ENCODE measurements around the gene DGKI. TPM values are rescaled to one million over a fixed set of nuclear protein-coding genes. Genes with fewer than 3 reads are reported as not detected.

DGKI gene
- total and polyA plus RNA-seq, 2 donors (not counting 1 experiment from before 2014, with no cell fraction given), result not detected

DNA sequence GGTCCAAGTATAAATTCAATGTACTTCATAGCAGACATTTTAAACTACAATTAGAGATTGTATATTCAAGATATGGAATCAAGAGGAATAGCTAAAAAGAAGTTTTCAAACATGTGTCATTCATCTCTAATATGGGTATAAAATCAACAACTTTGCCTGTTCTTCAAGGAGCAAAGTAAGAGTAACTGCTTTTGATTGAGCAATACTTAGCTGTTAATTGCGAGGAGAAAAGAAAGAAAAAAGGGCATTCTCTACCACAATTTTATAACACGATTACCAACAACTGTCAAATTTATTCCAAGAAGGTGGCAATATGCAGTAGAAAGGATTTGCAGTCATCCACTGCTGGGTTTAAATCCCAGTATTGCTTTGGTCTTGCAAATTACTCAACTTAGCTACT lies 356.9 kb downstream of the DGKI start:
- Histone ChIP-seq H3K9ac (ENCODE audit: low read length) (no peak overlapping the region), H4K20me1 (ENCODE audit: control insufficient read depth, insufficient read depth, low read length, poor library complexity, severe bottlenecking) (no peaks in the 10 kb centered on the region), H3K36me3 (replicated peaks in 1 of 2; ENCODE audit: control extremely low read depth in 1 of 2, control insufficient read depth in 1 of 2, extremely low read depth in 1 of 2, insufficient read depth in 2 of 2, low read length in 1 of 2) (no peaks in the 10 kb centered on the region), H3K27ac (ENCODE audit: low read length in 2 of 2) (no peak overlapping the region), H2AFZ (ENCODE audit: insufficient read depth, low read depth, low read length, poor library complexity, severe bottlenecking) (no peak overlapping the region), H3K4me1 (ENCODE audit: control insufficient read depth in 2 of 2, insufficient read depth in 2 of 2, low read length in 2 of 2) (no peaks in the 10 kb centered on the region), H3K79me2 (ENCODE audit: control insufficient read depth, insufficient read depth, low read length) (no peaks in the 10 kb centered on the region), H3K9me3 (ENCODE audit: control extremely low read depth in 1 of 3, control insufficient read depth in 2 of 3, insufficient read depth in 1 of 3, low read length in 2 of 3) (peaks cover 0 to 10% (median 2%) of the 10 kb centered on the region in 3 donors), H3K27me3 (replicated peaks in 1 of 4; ENCODE audit: control extremely low read depth in 1 of 4, control insufficient read depth in 3 of 4, insufficient read depth in 4 of 4, low read length in 3 of 4) (no peaks in the 10 kb centered on the region), H3K4me3 (ENCODE audit: control extremely low read depth in 1 of 5, extremely low read depth in 1 of 5, insufficient read depth in 1 of 5, low read depth in 2 of 5, low read length in 4 of 5) (no peak overlapping the region), H3K4me2 (replicated peaks; ENCODE audit: low read depth, low read length, poor library complexity, severe bottlenecking) (no peak overlapping the region)
- DNase-seq (no peak), ATAC-seq (ENCODE audit: low read depth) (no peak)
- H3K4me1 Mint-ChIP-seq, result no peaks in the 10 kb centered on the region
- H3K9me3 Mint-ChIP-seq (ENCODE audit: insufficient read depth), result peaks cover 3% of the 10 kb centered on the region
- WGBS (ENCODE audit: insufficient coverage), result no CpG with 5 or more reads among the region's 2 CpGs
- H3K27ac Mint-ChIP-seq, result no peak overlapping the region
- no peak for TF ChIP-seq EZH2 (IDR thresholded peaks at IDR 0.05; ENCODE audit: borderline replicate concordance, insufficient read depth, low read depth, low read length, poor library complexity, severe bottlenecking)
- TF ChIP-seq, protein P1, sequence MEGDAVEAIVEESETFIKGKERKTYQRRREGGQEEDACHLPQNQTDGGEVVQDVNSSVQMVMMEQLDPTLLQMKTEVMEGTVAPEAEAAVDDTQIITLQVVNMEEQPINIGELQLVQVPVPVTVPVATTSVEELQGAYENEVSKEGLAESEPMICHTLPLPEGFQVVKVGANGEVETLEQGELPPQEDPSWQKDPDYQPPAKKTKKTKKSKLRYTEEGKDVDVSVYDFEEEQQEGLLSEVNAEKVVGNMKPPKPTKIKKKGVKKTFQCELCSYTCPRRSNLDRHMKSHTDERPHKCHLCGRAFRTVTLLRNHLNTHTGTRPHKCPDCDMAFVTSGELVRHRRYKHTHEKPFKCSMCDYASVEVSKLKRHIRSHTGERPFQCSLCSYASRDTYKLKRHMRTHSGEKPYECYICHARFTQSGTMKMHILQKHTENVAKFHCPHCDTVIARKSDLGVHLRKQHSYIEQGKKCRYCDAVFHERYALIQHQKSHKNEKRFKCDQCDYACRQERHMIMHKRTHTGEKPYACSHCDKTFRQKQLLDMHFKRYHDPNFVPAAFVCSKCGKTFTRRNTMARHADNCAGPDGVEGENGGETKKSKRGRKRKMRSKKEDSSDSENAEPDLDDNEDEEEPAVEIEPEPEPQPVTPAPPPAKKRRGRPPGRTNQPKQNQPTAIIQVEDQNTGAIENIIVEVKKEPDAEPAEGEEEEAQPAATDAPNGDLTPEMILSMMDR (IDR thresholded peaks at IDR 0.05), result no peak
- no peaks in the 10 kb centered on the region for H3K27me3 Mint-ChIP-seq
- ChIA-PET CTCF (interaction anchor here (1.2 kb wide), 1 partner anchor 35 kb away, joined by 3 read pairs; no protein-coding TSS in a partner anchor), POLR2A (no interaction called here)
- intact Hi-C loops (cut with micrococcal nuclease), result no loop called here
- H3K4me3 Mint-ChIP-seq, result no peak overlapping the region

- no peak overlapping the region for H2AFZ ChIP-seq (ENCODE audit: insufficient read depth, low read depth, low read length, poor library complexity, severe bottlenecking)
- intact Hi-C loops (cut with micrococcal nuclease), result no loop called here
- WGBS (ENCODE audit: insufficient coverage), result no CpG with 5 or more reads among the region's 1 CpG
These were observed 358.7 kb downstream of the DGKI start for GRCh38 chr7:137488038-137488437.

More at GRCh38 chr7:137488038-137488437, 358.7 kb downstream of the DGKI start:
- Mint-ChIP-seq H3K4me1 (no peaks in the 10 kb centered on the region), H3K27ac (no peak overlapping the region), H3K27me3 (no peaks in the 10 kb centered on the region), H3K9me3 (ENCODE audit: insufficient read depth) (peaks cover 2% of the 10 kb centered on the region), H3K4me3 (no peak overlapping the region)
- ChIA-PET CTCF (no interaction called here), POLR2A (no interaction called here)
- DNase-seq (no peak), ATAC-seq (ENCODE audit: low read depth) (no peak)
- no peak overlapping the region for H3K9ac ChIP-seq (ENCODE audit: low read length)
- H3K27ac ChIP-seq (ENCODE audit: low read length in 2 of 2), result no peak overlapping the region
- TF ChIP-seq EZH2 (IDR thresholded peaks at IDR 0.05; ENCODE audit: borderline replicate concordance, insufficient read depth, low read depth, low read length, poor library complexity, severe bottlenecking), result no peak
- TF ChIP-seq, protein P1 (IDR thresholded peaks at IDR 0.05), result no peak
- H4K20me1 ChIP-seq (ENCODE audit: control insufficient read depth, insufficient read depth, low read length, poor library complexity, severe bottlenecking), result no peaks in the 10 kb centered on the region
- no peaks in the 10 kb centered on the region for H3K36me3 ChIP-seq (replicated peaks in 1 of 2; ENCODE audit: control extremely low read depth in 1 of 2, control insufficient read depth in 1 of 2, extremely low read depth in 1 of 2, insufficient read depth in 2 of 2, low read length in 1 of 2)
- H3K9me3 ChIP-seq (ENCODE audit: control extremely low read depth in 1 of 3, control insufficient read depth in 2 of 3, insufficient read depth in 1 of 3, low read length in 2 of 3), result peaks cover 0 to 7% (median 0%) of the 10 kb centered on the region in 3 donors
- H3K79me2 ChIP-seq (ENCODE audit: control insufficient read depth, insufficient read depth, low read length), result no peaks in the 10 kb centered on the region
- no peaks in the 10 kb centered on the region for H3K4me1 ChIP-seq (ENCODE audit: control insufficient read depth in 2 of 2, insufficient read depth in 2 of 2, low read length in 2 of 2)
- no peaks in the 10 kb centered on the region for H3K27me3 ChIP-seq (replicated peaks in 1 of 4; ENCODE audit: control extremely low read depth in 1 of 4, control insufficient read depth in 3 of 4, insufficient read depth in 4 of 4, low read length in 3 of 4)
- no peak overlapping the region for H3K4me3 ChIP-seq (ENCODE audit: control extremely low read depth in 1 of 5, extremely low read depth in 1 of 5, insufficient read depth in 1 of 5, low read depth in 2 of 5, low read length in 4 of 5)
- no peak overlapping the region for H3K4me2 ChIP-seq (replicated peaks; ENCODE audit: low read depth, low read length, poor library complexity, severe bottlenecking)

All from B cell (primary cell).